ENCODE data around the gene SOX11.

SOX11 gene

DNA sequence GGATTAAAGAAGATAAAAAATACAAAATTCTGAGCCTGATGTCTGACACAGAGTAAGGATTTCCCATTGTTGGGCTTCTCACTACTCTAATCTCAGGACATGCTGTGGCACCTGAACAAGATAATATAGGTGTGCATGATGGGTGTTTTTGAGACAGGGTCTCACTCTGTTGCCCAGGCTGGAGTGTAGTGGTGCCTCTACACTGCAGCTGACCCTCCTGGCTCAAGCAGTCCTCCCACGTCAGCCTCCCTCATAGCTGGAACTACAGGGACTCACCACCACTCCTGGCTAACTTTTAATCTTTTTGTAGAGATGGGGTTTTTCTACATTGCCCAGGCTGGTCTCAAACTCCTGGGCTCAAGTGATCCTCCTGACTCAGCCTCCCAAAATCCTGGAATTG is 32.9 kb downstream of the SOX11 start:
- DNase-seq: no peak

DNA sequence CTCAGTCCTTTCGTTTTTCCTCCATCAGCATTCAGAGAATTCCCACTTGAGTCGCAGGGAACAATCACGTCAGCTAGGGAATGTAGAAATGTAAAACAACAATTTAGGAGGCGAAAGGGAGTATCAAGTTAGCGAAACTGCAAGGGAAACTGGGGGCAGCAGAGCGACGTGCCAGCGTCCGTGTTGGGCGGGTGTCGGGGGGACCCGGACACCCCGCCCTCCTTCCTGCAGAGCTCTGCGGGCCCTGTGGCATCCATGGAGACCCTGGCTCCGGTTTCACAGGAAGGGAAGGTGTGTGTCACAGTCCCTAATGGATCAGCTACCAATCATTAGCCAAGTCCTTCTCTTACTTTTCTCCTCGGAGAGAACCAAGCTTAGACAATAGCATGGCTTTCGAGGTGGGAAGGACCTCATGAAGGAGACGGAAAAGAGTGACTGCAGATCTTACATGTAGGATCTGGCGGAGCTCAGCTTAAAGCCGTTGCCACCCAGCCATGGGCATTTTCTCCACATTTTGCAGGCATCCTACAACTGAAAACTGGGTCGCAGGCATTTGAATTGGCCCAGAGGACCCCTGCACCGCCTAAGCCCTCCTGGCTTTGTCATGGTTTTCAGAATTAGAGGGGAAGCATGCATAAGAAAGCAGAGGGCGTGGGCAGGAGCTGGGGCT is 33.7 kb downstream of the SOX11 start:
- DNase-seq: peak; percentile 34

DNA sequence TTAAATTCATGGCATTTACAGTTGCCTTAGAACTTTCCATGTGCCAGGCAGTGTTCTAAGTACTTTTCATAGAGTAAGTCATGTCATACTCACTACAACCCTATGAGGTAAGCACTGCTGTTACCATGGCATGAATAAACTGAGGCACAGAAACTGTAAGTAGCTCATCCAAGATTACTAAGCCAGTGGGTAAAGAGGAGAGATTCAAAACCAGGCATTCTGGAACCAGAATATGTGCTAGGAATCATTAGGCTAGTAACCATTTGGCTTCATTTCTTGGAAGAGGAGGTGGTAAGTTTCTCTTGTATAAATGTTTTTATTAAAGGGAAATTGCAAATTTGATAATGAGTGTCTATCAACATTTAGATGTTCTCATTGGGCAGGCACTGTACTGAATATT is 35.1 kb downstream of the SOX11 start:
- no peak for DNase-seq

DNA sequence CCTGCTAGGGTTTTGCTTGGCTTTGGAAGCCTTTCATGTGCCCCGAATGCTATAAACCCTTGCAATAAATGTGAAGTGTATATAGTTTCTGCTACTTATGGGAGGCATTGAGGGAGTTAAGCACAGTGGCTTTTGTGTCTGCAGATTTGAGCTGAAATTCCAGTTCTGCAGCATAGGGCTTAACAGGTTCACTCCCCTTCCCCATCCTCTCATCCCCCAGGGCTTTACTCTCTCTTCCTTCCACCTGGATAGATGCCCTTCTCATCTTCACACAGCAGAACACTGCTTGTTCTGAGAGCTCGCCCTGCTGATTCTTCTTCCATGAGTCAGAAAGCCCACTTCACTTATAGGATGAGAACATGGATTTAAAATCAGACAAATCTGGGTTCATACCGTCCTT is 37.2 kb downstream of the SOX11 start:
- DNase-seq: no peak

DNA sequence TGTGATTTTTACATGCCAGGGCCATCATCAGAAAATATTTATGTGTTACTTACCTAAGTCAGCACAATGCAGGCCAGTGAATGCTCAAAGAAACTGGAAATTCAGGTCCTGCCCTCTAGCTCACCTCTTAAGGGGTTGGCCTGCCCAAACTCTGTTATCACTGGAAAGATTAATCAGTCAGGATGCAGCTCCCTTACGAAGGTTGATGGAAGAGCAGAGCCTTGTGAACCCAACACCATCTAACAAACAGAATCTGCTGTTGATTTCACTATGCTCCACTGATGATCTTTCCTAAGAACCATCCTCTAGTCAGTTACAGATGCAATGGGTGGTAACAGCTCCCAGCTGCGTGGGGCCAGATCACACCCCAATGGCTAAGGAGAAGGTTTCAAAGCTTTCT is 38.2 kb downstream of the SOX11 start:
- DNase-seq: no peak

DNA sequence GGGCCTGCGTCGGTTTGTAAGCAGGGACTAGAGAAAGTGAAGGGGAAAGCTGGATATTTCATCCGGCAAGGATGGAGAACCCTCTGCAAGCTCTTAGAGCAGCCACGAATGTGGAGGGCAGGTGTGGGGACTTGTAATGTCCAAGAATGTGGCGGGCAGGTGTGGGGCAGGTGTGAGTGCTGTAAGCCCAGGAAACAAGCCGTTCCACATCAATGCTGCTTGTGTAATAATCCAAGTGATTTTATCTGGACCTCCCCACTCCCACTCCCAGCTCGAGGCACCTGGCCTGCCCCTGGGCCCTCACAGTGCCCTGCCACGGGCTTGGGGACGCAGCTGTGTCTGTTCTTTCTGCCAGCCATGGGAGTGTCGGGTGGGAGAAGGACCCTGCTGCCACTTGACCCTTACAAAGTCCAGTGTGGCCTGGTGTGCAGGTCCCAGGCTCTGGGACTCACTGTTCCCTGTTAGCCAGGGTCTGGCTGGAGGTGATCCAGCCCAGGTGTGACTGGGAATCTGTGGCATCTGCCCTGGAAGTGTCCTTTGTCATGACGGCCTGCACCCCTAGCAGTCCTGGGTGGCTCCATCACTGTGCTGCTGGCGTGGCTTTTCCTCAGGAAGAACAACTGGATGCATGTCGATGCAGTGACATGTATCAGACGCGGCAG is 42.8 kb downstream of the SOX11 start:
- no peak for DNase-seq

DNA sequence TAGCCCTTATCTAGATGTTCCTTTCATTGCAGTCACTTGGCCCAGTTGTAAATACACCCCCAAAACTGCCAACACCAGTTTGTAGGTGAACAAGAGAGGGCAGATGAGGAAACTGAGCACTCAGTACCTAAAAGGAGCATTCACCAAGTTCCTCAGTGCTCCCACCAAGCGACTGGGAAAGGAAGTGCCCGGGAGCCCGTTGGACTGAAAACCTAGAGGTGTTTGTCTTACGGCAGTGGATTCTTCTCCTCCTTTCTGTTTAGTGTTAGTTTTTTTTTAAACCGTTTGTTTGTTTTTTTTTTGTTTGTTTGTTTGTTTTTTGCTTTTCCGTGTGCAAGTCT is 43.3 kb downstream of the SOX11 start:
- DNase-seq: no peak

DNA sequence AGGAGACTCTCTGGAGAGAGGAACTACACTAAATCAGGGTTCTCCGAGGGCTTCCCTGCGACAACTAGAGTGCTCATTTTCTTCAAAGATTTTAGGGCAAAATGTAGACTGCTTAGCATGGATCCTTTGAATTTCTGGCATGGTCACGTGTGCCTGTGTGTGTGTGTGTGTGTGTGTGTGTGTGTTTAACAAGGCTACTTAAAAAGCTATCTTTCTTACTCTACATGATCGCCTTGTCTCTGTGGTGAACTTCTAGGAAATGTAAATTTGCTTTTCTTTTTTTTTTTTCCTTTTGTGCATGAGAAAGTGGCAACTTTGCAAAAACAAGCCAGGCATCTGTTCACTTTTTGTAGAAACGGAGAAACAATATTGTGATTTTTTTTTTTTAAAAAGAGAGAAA is 43.9 kb downstream of the SOX11 start:
- peak; percentile 12 for DNase-seq

DNA sequence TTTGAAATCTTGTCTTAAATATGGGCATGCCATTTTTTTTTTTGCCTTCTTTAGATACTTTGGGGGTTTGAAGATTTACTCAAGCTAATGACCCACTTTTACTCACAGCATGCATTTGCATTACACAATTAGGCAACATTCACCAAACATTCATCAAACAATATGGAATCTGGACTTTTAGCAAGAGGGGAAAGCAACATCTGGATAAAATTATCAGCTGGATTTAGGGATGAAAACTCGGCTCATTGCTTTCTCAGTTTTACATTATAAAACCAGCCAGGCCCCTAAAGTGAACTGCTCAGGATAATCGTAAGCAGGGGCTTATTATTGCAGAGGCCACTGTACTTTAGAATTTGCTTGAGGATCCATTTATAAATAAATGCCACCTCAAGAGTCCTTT is 44.7 kb downstream of the SOX11 start:
- peak; percentile 58 for DNase-seq

DNA sequence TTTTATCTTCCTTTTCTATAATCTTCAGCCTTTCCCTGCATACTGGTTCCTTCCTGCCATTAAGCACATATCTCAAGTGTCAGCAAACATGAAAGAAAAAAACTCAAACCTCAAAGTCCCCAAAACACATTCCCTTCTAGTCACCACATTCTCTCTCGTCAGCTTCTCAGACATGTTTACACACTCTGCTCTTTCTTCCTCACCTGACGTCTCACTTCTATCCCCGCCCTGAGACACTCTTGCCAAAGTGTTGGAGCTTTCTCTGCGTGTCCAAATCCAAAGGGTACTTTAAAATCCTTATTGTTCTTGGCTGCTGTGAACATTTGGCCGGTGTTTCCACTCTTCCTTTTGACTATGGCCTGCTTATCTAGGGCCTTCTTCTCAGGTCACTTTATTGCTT is 47.9 kb downstream of the SOX11 start:
- no peak for DNase-seq

DNA sequence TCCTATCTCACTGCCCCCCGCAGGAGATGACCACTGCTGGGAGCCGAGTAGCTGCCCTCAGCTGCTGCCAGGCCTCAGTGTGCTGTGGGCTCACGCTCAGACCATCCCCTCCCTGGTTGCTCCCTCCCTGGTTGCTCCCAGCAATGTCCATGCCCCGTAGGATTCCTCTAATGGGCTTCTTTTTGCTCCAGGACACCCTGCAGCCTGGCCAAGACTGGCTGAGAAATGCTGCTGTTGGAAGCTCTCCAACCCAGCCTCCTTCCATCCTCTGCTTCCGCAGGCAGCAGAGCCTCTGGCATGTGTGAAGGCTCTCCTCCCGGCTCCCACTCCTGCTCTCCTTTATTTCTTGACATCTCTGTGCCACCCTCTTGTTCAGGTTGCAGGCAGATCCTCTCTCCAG is 48.6 kb downstream of the SOX11 start:
- peak; percentile 24 for DNase-seq

DNA sequence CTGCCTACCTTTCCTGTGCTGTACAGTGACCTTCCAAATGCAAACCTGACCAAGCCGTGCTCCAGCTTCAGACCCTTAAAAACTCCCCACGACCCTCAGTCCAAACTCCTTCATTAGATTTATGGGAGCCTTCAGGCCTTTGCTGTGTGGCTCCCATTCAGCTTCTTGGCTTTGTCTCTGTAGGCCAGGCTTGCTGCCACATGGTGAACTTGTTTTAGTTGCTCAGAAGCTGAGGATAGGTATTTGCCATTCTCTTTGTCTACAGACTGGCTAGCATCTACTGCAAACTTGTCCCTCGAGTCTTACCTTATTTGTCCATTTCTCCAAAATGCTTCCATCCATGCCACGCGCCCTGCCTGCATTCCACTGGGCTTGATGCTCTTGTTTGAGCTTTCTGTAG is 49.1 kb downstream of the SOX11 start:
- DNase-seq: no peak

DNA sequence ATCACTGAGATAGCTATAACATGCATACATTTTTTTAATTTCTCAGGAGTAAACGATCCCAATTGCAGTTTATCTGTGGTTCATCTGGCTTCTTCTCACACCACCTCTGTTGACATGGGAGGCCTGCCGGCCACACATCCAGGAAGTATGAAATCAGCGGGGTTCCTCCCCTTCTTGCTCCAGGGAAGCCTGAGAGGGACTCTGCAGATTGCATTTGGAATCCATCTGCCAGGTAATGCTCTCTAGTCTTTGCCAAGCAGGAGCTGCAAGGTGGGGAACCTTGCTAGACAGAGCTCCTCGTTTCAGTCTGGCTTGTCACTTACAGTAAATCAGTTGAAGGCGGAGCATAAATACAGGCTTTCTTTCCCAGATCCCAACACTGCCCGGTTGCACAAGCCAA is 49.9 kb downstream of the SOX11 start:
- DNase-seq: no peak

DNA sequence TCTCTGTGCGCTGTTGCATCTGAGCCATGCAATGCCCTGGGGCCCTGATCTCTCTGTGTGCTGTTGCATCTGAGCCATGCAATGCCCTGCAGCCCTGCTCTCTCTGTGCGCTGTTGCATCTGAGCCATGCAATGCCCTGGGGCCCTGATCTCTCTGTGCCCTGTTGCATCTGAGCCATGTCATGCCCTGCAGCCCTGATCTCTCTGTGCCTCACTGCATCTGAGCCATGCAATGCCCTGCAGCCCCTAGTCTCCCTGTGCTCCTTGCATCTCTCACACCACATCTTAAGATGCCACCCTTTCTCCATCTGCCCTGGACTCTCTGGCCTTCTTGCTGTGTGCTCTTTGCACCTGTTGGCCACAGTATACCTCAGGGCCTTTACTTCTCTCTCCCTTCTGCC is 56.2 kb downstream of the SOX11 start:
- DNase-seq: no peak

DNA sequence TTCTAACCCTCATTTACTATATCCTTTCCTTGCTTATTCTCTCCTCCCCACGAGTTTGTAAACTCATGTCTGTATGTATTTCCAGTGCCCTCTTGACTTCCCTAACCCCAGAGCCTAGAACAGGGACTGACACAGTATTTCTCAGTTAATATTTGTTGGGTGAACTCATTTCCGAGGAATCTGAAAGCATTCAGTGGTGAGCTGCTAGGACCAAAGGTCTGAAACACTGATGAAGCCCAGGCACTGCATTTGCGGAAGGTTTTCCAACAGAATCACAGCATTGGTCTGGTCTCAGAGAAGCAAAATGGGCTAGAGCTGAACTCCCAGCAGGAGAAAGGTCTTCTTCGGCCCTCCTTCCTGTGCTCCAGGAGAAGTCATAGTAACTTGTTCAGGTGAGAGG is 56.8 kb downstream of the SOX11 start:
- no peak for DNase-seq

DNA sequence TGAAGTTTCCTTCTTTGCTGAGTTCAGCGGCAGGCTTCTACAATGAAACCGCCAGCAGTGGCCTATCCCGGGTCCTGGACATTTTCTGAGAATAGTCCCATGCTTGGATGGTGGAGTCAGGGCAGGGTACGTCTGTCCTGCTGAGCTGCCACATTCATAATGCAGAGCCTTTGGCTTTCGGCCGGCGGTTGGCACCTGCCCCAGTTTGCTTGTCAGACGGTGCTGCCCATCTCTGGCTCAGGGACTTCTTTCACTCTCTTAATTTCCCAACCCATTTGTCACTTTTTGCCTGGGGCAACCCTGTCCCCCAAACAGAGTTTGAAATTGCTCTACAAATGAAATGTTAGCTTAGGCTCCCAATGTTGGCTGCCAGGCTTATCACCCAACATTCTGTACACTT is 57.2 kb downstream of the SOX11 start:
- DNase-seq: no peak

Data from fibroblast of skin of scalp (primary cell).